NB4 (cell line): ENCODE results near the gene NISCH.

Experiments used
- CTCF ChIP-seq: IDR thresholded peaks from one replicate; pipeline ENCODE4 v1.5.1; 2012; ENCODE audit warnings: low read depth, low read length
- MAX ChIP-seq: IDR thresholded peaks from 2 replicates; pipeline ENCODE4 v1.6.1; 2011; ENCODE audit warnings: low read depth, low read length

GRCh38 chr3:52454250-52454937 lies 1.0 kb upstream of the NISCH start:
- TF ChIP-seq CTCF (no peak), MAX (no peak)
